ENCODE data around the gene LTBP3.

DNA sequence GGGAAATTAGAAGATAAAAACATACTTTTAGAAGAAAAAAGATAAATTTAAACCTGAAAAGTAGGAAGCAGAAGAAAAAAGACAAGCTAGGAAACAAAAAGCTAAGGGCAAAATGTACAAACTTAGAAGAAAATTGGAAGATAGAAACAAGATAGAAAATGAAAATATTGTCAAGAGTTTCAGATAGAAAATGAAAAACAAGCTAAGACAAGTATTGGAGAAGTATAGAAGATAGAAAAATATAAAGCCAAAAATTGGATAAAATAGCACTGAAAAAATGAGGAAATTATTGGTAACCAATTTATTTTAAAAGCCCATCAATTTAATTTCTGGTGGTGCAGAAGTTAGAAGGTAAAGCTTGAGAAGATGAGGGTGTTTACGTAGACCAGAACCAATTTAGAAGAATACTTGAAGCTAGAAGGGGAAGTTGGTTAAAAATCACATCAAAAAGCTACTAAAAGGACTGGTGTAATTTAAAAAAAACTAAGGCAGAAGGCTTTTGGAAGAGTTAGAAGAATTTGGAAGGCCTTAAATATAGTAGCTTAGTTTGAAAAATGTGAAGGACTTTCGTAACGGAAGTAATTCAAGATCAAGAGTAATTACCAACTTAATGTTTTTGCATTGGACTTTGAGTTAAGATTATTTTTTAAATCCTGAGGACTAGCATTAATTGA is 58.3 kb downstream of the LTBP3 start:
- TF ChIP-seq, protein P1, sequence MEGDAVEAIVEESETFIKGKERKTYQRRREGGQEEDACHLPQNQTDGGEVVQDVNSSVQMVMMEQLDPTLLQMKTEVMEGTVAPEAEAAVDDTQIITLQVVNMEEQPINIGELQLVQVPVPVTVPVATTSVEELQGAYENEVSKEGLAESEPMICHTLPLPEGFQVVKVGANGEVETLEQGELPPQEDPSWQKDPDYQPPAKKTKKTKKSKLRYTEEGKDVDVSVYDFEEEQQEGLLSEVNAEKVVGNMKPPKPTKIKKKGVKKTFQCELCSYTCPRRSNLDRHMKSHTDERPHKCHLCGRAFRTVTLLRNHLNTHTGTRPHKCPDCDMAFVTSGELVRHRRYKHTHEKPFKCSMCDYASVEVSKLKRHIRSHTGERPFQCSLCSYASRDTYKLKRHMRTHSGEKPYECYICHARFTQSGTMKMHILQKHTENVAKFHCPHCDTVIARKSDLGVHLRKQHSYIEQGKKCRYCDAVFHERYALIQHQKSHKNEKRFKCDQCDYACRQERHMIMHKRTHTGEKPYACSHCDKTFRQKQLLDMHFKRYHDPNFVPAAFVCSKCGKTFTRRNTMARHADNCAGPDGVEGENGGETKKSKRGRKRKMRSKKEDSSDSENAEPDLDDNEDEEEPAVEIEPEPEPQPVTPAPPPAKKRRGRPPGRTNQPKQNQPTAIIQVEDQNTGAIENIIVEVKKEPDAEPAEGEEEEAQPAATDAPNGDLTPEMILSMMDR (IDR thresholded peaks at IDR 0.05): no peak
- TF ChIP-seq POLR2A (IDR thresholded peaks at IDR 0.05): no peak
